GM12801 (cell line): ENCODE measurements around the gene AP3B1.

Source experiments
- TF ChIP-seq, protein P1 (sequence below): IDR thresholded peaks from one replicate; pipeline ENCODE4 v1.5.1; 2011; ENCODE audit warnings: control low read depth; ENCODE audit not compliant: insufficient read length; ENCODE audit errors: extremely low read depth

The AP3B1 gene

DNA sequence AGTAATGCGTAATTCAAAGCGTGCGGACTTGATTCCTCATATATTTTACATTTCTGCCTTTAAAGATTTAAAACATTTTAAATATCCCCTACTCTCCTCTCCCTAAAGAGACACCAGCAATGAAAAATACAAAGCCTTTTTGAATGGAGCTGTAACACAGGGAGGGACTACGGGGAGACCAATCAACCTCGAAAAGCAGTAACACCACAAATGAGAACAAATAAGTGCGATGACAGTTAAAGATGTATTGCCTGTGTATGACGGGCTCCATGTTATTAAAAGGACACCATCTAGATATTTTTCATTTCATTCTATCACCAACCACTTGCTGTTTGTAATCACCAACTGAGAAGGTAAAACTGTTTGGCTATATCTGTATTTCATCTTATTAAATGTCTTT lies 288.0 kb downstream of the AP3B1 start:
- TF ChIP-seq, protein P1, sequence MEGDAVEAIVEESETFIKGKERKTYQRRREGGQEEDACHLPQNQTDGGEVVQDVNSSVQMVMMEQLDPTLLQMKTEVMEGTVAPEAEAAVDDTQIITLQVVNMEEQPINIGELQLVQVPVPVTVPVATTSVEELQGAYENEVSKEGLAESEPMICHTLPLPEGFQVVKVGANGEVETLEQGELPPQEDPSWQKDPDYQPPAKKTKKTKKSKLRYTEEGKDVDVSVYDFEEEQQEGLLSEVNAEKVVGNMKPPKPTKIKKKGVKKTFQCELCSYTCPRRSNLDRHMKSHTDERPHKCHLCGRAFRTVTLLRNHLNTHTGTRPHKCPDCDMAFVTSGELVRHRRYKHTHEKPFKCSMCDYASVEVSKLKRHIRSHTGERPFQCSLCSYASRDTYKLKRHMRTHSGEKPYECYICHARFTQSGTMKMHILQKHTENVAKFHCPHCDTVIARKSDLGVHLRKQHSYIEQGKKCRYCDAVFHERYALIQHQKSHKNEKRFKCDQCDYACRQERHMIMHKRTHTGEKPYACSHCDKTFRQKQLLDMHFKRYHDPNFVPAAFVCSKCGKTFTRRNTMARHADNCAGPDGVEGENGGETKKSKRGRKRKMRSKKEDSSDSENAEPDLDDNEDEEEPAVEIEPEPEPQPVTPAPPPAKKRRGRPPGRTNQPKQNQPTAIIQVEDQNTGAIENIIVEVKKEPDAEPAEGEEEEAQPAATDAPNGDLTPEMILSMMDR, result no peak

DNA sequence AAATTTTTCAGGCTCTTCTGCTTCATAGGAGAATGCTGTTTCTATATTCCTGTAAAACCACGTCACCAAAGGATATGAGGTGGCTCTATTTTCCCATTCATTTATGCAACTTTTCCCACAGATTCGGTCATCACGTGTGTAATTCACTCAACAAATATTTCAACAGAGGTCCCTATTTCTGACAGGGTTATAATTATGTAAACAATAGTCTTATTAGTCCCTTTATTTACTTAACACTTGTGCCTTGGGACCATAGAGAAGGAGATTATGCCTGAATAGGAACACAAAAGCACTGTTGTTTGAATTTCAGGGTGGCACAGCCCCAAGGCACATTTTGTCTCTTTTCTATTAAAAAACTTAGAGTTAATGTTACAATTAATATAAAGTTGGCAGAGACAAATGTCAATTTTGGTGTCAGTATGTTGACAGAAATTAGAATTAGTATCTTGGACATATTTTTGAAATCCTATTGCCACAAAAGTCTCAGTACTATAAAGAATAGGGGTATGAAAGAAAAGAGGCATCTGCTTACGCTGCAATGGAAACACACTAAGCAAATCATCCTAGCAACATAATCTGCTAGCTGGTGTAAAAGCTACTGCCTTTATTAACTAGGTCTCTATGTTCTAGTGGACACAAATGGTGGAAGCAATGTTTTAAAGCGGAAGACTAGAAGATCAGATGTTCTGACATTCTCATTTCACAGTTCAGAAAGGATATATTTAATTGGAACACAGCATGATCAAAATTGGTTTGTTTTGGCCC lies 289.3 kb downstream of the AP3B1 start:
- TF ChIP-seq, protein P1, result no peak

DNA sequence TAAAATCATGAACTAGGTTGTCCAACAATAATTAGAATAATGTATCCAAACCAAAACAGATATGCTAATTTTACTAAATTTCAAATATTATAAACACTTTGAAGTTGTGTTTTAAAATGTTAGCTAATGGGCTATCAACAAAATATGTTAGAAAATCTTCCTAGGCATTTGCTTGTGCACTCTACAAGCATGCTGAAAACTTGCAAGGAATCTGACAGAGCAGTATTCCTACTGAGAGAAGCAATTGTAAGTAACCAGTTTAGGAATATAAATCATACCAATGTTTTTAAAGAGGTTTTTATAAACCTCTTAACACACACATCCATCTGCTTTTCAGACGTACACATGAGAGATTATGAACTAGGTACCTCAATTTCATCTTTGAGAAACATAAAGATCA lies 289.9 kb downstream of the AP3B1 start:
- TF ChIP-seq, protein P1, result no peak

DNA sequence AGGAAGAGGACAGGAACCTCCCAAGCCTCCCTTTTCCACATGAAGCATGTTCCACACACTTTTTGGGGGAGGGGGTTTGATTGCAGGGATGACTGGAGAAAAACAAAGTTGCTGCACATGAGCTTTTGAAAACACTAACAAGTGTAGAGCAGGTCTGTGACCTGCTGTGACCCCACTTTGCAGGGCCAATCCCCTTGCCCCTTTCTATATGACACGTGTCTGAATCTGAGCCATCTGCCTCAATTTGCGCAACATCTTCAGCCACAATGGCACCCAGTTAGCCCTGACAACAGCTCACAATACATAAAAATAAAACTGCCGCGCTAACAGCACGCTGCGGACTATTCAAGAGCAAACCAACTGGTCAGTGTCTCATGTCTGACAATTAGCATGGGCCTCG lies 290.6 kb downstream of the AP3B1 start:
- TF ChIP-seq, protein P1, result no peak

DNA sequence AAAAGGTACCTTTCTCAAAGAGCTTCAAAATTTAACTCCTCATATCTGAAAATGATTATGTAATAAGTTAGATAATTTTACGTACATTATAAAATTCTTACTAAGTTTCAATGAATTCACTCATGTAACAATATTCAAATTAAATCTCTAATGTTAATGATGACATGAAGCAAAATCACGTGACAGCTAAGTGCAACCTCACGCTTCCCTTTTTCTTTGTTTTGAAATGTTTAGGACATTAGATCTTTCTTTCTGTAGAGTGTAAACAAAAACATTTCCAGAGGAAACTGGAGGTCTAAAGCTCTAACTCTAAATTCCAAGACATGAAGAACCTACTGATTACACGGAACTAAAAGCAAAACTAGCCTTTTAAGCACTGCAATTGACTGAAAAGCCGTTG lies 291.0 kb downstream of the AP3B1 start:
- TF ChIP-seq, protein P1, result no peak

DNA sequence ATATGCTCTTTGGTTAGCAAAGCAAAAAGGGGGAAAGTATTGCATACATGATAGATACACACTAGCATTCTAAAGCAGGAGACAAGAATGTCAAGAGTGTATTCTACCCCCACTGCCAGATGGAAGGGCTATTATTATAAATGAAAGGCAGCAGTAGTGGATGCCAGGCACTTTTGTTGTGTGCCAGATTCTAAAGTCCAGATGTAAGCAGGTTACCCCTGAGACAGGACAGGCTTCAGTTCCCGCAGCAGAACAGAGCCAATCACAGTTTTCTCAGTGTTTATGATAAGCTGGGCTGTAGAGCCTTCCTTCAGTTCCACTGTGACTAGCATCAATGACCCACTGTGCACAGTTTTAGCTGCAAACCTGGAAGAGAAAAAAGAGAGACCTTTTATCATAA lies 291.8 kb downstream of the AP3B1 start:
- TF ChIP-seq, protein P1, result no peak

DNA sequence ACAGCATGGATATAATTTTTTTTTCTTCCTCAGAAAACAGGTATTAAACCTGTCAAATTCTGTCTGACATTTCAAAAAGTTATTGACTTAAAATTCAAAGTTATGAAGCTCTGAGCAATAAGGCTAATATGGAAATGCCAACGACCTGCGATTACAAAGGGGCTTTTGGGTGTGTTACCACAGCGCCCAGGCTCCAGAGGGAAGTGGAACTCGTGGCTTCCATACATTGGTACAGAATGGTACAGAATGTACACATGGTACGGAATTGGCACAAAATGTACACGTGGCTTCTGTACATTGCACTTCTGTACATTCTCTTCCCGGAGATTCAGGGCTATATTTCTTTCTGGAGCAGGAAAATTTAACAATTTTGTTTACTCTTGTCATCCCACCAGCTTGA lies 293.3 kb downstream of the AP3B1 start:
- TF ChIP-seq, protein P1, result no peak
